ENCODE results near the gene FRS2.

Gene FRS2

DNA sequence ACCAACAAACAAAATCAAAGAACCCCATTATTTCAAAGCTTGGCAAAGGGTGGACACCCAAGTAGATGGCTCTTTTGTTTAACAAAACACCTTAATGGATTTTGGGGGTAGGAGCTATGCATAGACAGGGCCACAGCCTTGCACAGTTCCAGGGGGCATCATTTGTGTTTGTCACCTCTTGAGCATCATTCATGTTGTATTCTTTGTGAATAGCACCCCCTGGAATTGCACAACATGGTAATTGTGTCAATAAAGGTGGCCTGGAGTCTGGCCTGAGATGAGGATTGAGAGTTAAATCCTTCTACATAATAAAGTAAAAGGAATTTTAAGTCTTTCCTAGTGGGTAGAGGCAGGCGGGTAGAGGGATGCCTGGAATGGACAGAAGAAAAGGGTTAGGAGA is 3.3 kb upstream of the FRS2 start:
- DNase-seq (ENCODE audit: low read depth, low spot score), result no peak

DNA sequence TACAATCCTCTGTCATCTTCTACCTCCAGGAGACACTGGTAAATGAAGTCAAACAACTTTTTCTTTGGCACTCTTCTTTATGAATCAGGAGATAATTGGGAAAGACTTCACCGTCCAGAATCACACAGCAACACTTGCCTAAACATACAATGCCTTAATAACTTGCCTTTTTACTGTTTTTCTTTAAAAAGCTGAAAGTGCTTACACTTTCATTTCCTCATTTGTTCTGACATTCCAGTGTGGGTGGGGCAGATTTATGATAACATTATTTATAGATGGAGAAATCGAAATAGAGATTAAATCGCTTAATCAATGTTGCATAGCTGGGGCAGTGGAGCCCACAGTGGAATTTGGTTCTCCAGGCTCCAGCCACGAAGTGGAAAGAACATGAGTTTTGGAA is 2.8 kb upstream of the FRS2 start:
- no peak for DNase-seq (ENCODE audit: low read depth, low spot score)

GRCh38 chr12:69468237-69469026 is 1.8 kb upstream of the FRS2 start:
- DNase-seq (ENCODE audit: low read depth, low spot score), result no peak

DNA sequence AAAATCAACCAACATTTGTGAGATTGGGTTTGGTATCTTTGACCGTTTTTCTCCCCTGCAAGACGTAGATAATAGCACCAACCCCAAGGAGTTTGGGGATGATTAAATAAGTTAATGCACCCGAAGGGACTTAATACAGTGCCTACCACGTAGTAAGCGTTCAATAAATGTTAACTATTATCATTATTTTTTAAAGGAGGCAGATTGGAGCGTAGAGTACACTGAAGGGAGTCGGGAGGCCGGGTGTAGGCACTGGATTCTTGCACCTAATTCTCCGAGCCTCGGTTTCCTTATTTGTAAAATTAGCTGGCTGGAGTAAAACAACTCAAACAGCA is 367 bp upstream of the FRS2 start:
- DNase-seq (ENCODE audit: low read depth, low spot score), result no peak

GRCh38 chr12:69471076-69471430 is 865 bp downstream of the FRS2 start:
- DNase-seq (ENCODE audit: low read depth, low spot score), result no peak

DNA sequence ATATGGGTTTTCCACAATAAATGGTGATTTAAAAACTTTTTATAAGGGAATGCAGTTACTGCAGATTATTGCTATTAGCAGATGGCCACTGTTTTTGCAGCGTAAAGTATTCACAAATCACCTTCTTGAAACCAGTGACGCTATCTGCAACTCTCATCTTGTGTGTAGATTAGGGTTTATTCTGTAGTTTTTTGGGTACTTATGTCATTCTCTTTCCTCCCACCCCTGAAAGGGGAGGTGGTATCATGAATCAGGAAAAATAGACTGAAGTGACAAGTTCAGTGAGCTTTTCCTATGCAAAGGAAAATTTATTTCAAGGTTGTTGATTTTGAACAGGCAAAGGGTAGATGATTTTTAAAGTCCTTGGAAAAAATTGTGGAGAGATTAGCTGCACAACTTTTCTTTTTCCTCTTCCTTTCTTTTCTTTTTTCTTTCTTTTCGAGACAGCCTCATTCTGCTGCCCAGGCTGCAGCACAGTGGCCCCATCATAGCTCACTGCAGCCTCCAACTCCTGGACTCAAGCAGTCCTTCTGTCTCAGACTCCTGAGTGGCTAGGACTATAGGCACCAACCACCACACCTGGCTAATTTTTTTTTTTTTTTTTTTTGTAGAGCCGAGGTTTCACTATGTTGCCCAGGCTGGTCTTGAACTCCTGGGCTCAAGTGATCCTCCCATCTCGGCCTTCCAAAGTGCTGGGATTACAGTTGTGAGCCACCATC is 1.6 kb downstream of the FRS2 start:
- DNase-seq (ENCODE audit: low read depth, low spot score), result no peak

DNA sequence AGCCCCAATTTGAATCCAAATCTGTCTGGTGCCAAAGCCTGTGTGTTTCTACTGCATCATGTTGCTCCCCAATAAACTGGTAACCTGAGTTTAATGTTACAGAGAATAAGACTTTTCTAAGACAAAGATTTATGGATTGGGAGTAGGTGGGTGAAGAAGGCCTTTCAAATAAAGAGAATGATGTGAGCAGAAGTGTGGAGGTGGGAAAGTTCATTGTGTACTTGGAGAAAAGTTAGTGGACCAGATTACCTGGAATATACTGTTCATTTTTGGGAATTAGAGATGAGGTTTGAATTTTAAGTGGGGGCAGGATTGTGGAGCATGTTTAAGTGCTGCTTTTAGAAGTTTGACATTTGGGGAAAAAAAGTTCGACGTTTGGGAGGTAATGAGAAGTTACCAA is 3.1 kb downstream of the FRS2 start:
- DNase-seq (ENCODE audit: low read depth, low spot score), result no peak

- no peak for DNase-seq (ENCODE audit: low read depth, low spot score)
Measured at GRCh38 chr12:69474456-69474855, 4.3 kb downstream of the FRS2 start.

DNA sequence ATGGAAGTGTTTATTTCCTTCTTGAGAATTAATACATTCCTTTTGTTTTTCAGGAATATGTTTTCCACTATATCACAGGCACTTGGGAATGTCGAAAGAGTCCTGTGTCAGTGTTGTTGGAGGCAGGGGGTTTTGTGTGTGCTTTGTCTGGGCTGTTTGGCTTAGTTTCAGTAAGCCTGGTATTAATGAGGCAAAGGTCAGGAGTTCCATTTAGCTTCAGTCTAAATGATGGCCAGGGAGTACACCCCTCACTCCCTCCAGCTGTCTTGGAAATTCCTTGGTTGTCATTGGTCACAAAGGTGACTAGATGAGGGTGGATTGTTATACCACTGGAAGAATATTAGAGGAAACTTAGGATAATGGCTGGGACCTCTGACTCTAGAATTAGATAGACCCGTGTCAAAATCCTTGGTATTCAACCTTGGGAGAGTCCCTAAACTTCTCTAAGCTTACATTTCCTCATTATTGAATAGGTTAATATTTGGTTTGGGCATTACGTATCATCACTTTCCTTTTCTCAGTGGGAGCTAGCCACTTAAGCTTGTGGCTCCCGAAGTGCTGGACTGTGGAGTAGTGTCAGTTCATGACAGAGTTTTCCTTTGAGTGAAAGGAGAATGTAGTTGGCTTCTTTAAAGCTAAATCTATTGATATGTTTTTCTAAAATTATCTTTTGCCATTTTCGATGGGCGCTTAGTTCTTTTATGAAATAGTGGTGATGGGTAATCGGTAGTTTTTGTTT is 5.2 kb downstream of the FRS2 start:
- no peak for DNase-seq (ENCODE audit: low read depth, low spot score)

DNA sequence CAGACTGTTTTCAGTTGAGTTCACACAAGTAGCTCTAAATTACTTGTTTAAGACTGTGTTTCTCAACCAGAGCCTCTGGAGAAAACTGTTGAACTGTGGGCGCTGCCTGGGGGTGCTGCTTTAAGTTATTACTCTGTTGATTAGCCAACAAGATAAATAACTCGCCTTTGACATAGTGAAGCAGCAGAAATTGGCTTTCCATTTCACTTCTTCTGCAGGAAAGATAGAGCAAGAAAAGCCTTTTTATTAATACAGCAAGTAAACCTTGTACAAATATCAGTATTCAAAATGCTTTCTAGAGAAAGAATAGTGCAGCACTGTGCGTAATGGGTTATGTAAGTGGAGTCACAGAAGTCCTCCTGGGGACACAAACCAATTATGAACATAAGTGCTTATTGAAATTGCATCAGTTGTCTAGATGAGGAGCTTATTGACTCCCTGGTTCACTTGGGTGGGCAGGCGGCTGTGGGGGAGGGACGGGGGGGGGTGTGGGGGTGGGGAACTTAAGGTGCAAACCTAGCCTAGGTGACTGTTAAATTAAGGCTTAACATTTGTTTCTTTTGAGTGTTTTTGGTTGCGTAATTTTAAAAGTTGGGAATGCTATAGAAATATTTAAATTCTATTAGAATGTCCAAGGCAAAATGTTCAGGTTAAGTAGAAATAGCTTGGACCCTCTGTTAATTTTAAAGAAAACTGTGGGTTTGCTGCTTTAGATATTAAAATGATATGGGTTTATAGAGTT is 6.3 kb downstream of the FRS2 start:
- no peak for DNase-seq (ENCODE audit: low read depth, low spot score)

- DNase-seq (ENCODE audit: low read depth, low spot score), result no peak
Measured at GRCh38 chr12:69479675-69480074, 9.5 kb downstream of the FRS2 start.

GRCh38 chr12:69480698-69481097 is 10.5 kb downstream of the FRS2 start:
- no peak for DNase-seq (ENCODE audit: low read depth, low spot score)

DNA sequence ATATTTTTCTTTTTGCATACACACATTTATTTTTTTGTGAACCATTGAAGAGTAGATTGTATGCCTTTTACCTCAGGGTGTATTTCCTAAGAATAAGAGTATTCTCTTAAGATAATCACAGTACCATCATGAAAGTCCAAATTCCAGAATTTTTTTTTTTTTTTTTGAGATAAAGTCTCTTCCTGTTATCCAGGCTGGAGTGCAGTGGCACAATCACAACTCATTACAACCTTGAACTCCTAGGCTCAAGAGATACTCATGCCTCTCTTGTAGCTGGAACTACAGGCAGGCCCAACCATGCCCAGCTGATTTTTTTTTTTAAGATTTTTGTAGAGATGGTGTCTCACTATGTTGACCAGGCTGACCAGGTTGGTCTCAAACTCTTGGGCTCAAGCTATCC is 10.9 kb downstream of the FRS2 start:
- DNase-seq (ENCODE audit: low read depth, low spot score), result no peak

DNA sequence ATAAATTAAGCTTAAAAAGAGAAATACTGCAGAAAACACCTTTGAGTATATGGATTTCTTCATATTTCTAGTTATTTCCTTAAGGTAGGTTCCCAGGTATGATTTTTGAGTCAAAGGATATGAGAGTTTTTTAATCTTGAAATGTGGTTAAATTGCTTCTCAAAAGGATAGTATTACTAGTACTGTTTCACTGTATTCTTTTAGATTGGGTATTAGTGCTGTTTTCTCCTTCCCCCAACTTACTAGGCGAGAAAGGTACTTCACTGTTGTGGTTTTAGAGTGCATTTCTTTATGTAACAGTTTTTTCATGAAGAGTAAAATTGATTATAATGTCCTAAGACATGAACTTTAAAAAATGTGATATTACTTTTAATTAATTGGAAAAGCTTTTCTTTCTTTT is 13.5 kb downstream of the FRS2 start:
- DNase-seq (ENCODE audit: low read depth, low spot score), result no peak

- no peak for DNase-seq (ENCODE audit: low read depth, low spot score)
Measured at GRCh38 chr12:69484428-69484827, 14.2 kb downstream of the FRS2 start.

DNA sequence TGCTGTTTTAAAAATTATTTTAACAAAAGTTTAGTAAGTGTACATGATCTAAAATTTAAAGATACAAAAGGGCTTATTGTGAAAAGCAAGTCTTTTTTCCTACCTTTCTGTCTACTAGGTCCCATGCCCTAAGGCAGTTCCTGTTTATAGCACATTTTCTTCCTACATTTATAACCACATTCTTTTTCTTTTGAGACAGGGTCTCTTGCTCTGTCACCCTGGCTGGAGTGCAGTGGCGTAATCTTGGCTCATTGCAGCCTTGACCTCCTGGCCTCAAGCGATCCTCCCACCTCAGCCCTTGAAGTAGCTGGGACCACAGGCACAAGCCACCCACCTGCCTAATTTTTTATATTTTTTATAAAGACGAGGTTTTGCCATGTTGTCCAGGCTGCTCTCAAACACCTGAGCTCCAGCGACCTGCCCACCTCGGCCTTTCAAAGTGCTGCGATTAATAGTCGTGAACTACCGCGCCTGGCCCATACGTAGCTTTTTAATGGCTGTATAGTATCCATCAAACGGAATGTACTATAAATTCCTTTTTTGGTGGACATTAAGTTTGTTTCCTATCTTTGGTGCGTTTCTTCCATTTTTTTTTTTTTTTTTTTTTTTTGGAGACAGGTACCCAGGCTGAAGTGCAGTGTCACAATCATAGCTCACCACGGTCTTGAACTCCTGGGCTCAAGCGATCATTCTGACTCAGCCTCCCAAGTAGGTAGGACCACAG is 20.9 kb downstream of the FRS2 start:
- DNase-seq (ENCODE audit: low read depth, low spot score), result no peak

DNA sequence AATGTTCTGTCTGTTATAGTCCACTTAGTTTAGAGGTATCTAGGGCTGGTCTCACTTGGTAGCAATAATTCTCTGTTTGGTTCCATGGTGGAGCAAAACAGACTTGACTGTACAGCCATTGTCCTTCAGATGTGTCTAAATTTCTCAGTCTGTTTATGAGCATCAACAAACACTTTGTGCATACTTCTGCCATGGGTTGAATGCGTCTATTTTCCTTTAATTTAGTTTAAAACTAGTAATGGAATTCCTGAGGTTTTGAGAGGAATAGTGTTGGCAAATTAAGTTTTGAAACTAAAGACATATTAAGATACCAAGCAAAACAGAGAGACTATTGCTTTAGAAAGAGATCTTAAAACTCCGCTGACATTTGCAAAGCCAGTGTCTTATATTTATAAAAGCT is 22.6 kb downstream of the FRS2 start:
- DNase-seq (ENCODE audit: low read depth, low spot score), result no peak

DNA sequence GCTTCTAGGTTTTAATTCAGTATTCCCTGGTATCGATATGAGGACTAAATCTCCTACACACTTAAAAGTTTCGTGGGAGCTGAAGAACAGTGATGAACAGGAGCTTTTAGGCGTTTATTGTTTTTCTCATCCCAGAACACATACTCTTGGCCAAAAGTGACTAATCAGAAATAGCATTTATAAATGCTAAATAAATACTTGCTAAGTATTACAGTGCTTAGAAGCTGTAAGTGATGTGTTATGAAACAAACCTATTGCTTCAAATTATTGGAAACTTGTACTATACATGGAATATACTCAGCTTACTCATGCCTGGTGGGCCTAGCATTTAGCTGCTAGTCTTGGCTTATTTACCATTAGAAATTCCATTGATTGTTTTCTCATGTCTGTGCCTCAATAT is 24.9 kb downstream of the FRS2 start:
- DNase-seq (ENCODE audit: low read depth, low spot score), result no peak

GRCh38 chr12:69497308-69498026 is 27.3 kb downstream of the FRS2 start:
- no peak for DNase-seq (ENCODE audit: low read depth, low spot score)

DNA sequence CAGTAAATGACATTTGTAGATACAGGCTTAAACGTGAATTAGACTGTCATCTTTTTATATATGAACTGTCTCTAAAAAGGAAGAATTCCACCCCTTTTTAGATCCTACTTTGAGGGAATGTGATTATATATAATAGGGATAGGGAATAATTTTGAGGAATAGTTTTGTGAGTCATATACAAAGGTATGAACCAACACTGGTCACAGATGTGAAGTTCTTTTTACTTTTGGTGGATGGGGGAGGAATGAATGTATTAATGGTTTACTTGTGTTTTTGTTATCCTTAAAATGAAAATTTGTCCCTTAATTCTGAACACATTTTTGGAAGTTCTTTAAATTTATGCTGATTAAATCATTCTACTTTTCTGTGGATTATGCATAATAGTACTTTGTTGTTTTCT is 30.4 kb downstream of the FRS2 start:
- DNase-seq (ENCODE audit: low read depth, low spot score), result no peak
